OCI-LY3 (cell line): ENCODE data around the gene NBL1.

Experiments
- EZH2phosphoT487 ChIP-seq: fragments of 200-600 bp; shearing (Covaris generic); IDR thresholded peaks from 2 replicates; pipeline ENCODE4 v1.6.1; 2018; ENCODE audit warnings: antibody characterized with exemption, mixed run types, low read depth
- TF ChIP-seq, protein P1 (sequence below): fragments of 200-600, 300-600 bp; sonication (generic); IDR thresholded peaks from 2 replicates; pipeline ENCODE4 v1.5.1; 2014; ENCODE audit warnings: antibody characterized with exemption, low read length, low read depth

DNA sequence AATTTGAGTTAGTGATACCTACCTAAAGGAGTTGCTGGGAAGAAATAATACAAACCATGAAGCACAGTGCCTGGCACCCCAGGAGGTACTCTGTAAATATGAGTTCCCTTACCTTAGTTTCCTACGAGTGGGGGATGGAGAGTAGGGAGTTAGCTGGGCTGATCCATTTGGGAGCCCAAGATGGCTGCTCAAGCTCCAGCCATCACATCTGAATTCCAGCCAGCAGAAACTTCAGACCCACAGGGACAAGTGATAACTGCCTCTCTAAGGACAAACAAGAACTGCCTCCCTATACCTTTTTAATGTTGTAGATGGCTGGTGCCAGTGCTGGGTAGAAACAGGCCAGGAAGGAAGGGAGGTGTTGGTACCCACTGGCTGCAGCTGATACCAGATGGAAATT, 43.3 kb downstream of the NBL1 start:
- TF ChIP-seq, protein P1, sequence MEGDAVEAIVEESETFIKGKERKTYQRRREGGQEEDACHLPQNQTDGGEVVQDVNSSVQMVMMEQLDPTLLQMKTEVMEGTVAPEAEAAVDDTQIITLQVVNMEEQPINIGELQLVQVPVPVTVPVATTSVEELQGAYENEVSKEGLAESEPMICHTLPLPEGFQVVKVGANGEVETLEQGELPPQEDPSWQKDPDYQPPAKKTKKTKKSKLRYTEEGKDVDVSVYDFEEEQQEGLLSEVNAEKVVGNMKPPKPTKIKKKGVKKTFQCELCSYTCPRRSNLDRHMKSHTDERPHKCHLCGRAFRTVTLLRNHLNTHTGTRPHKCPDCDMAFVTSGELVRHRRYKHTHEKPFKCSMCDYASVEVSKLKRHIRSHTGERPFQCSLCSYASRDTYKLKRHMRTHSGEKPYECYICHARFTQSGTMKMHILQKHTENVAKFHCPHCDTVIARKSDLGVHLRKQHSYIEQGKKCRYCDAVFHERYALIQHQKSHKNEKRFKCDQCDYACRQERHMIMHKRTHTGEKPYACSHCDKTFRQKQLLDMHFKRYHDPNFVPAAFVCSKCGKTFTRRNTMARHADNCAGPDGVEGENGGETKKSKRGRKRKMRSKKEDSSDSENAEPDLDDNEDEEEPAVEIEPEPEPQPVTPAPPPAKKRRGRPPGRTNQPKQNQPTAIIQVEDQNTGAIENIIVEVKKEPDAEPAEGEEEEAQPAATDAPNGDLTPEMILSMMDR: no peak
- TF ChIP-seq EZH2phosphoT487: no peak
